Measurements from ENCODE around the gene ANKS4B. TPM values are rescaled to one million over a fixed set of nuclear protein-coding genes. Genes with fewer than 3 reads are reported as not detected.

ANKS4B gene
- total and polyA plus RNA-seq, 2 experiments from 2014 or later = 0.07 TPM; not detected in 1

DNA sequence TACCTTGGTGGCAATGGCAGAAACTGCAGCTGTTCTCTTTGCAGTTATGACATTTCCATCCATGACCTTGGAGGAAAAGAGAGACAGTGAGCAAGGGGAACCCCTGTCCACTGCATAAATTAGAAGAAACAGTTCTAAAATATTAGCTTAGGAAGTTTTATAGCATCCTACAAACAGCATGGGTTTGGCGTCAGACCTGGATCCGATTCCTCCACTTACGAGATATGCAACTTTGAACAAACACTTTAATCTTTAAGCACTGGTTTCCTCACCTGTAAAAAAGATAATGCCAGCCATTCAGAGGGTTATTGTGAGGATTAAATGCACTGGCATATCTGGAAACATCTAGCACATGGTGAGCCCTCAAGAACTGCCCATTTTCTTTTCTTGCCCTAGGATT is 42.0 kb downstream of the ANKS4B start (continued):
- TF ChIP-seq, protein P1, sequence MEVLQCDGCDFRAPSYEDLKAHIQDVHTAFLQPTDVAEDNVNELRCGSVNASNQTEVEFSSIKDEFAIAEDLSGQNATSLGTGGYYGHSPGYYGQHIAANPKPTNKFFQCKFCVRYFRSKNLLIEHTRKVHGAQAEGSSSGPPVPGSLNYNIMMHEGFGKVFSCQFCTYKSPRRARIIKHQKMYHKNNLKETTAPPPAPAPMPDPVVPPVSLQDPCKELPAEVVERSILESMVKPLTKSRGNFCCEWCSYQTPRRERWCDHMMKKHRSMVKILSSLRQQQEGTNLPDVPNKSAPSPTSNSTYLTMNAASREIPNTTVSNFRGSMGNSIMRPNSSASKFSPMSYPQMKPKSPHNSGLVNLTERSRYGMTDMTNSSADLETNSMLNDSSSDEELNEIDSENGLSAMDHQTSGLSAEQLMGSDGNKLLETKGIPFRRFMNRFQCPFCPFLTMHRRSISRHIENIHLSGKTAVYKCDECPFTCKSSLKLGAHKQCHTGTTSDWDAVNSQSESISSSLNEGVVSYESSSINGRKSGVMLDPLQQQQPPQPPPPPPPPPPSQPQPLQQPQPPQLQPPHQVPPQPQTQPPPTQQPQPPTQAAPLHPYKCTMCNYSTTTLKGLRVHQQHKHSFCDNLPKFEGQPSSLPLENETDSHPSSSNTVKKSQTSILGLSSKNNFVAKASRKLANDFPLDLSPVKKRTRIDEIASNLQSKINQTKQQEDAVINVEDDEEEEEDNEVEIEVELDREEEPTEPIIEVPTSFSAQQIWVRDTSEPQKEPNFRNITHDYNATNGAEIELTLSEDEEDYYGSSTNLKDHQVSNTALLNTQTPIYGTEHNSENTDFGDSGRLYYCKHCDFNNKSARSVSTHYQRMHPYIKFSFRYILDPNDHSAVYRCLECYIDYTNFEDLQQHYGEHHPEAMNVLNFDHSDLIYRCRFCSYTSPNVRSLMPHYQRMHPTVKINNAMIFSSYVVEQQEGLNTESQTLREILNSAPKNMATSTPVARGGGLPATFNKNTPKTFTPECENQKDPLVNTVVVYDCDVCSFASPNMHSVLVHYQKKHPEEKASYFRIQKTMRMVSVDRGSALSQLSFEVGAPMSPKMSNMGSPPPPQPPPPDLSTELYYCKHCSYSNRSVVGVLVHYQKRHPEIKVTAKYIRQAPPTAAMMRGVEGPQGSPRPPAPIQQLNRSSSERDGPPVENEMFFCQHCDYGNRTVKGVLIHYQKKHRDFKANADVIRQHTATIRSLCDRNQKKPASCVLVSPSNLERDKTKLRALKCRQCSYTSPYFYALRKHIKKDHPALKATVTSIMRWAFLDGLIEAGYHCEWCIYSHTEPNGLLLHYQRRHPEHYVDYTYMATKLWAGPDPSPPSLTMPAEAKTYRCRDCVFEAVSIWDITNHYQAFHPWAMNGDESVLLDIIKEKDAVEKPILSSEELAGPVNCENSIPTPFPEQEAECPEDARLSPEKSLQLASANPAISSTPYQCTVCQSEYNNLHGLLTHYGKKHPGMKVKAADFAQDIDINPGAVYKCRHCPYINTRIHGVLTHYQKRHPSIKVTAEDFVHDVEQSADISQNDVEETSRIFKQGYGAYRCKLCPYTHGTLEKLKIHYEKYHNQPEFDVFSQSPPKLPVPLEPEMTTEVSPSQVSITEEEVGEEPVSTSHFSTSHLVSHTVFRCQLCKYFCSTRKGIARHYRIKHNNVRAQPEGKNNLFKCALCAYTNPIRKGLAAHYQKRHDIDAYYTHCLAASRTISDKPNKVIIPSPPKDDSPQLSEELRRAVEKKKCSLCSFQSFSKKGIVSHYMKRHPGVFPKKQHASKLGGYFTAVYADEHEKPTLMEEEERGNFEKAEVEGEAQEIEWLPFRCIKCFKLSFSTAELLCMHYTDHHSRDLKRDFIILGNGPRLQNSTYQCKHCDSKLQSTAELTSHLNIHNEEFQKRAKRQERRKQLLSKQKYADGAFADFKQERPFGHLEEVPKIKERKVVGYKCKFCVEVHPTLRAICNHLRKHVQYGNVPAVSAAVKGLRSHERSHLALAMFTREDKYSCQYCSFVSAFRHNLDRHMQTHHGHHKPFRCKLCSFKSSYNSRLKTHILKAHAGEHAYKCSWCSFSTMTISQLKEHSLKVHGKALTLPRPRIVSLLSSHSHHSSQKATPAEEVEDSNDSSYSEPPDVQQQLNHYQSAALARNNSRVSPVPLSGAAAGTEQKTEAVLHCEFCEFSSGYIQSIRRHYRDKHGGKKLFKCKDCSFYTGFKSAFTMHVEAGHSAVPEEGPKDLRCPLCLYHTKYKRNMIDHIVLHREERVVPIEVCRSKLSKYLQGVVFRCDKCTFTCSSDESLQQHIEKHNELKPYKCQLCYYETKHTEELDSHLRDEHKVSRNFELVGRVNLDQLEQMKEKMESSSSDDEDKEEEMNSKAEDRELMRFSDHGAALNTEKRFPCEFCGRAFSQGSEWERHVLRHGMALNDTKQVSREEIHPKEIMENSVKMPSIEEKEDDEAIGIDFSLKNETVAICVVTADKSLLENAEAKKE (CRISPR knock-in tag; IDR thresholded peaks at IDR 0.05) = no peak
- TF ChIP-seq NANOG (IDR thresholded peaks at IDR 0.05; ENCODE audit: borderline replicate concordance) = no peak
- no peak for TF ChIP-seq ZNF114 (CRISPR knock-in tag; IDR thresholded peaks at IDR 0.05)

DNA sequence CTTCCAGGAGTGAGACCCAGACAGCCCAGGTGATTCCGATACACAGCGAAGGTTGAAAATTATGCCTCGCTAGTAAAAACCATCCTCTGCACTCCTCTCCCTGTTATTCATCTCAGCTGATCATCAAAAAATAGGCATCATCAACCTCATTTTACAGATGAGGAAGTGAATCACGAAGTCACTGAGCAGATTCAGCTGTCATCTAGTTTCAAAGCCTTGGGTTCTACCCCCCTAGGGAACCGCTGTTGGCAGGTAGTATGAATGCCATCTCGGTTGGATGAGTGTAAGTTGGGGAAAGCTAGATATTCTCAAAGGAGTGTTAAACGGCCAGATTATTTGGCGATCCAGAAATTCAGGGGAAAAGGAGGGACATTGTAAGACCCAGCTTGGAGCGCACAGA is 42.6 kb downstream of the ANKS4B start:
- DNase-seq (ENCODE audit: low spot score) (no peak), ATAC-seq (no peak)
- Mint-ChIP-seq H3K36me3 (ENCODE audit: low read depth) (no peaks in the 10 kb centered on the region), H3K27ac (no peak overlapping the region), H3K4me1 (peaks cover 19% of the 10 kb centered on the region), H3K9me3 (no peaks in the 10 kb centered on the region), H3K4me3 (no peak overlapping the region), H3K27me3 (ENCODE audit: insufficient read depth, low read depth, poor library complexity) (peaks cover 9% of the 10 kb centered on the region)
- no peak overlapping the region for H3K4me2 ChIP-seq
- no peaks in the 10 kb centered on the region; the same call in 1 of the 2 replicates for H4K20me1 ChIP-seq (replicated peaks; ENCODE audit: insufficient read depth)
- H3K27me3 ChIP-seq (ENCODE audit: insufficient read depth) = peaks cover 18% of the 10 kb centered on the region; the same call in 1 of the 2 replicates
- no peak overlapping the region for H3K27ac ChIP-seq (ENCODE audit: low read depth)
- H3F3A ChIP-seq (replicated peaks; ENCODE audit: low read depth) = no peaks in the 10 kb centered on the region
- no peaks in the 10 kb centered on the region for H3K36me3 ChIP-seq (ENCODE audit: insufficient read depth)
- no peaks in the 10 kb centered on the region for H3K9me2 ChIP-seq (ENCODE audit: insufficient read depth)
- TF ChIP-seq POLR2AphosphoS5 (IDR thresholded peaks at IDR 0.05; ENCODE audit: low read depth) = no peak
- TF ChIP-seq REST (IDR thresholded peaks at IDR 0.05; ENCODE audit: unreplicated experiment) = no peak
- H3K4me1 ChIP-seq (ENCODE audit: insufficient read depth) = peaks cover 17% of the 10 kb centered on the region; the same call in 1 of the 2 replicates
- no peaks in the 10 kb centered on the region for H3K79me2 ChIP-seq (replicated peaks; ENCODE audit: insufficient read depth)
- no peak overlapping the region for H2AFZ ChIP-seq
- no peak overlapping the region for H3K4me3 ChIP-seq

All from GM23338 (cell line).